HepG2 (cell line): ENCODE results near the gene DMKN. TPM values are rescaled to one million over a fixed set of nuclear protein-coding genes. Genes with fewer than 3 reads are reported as not detected.

Experiments used
- ATAC-seq: fragments of 200-7000 bp; cut with Tn5 transposase; 3 replicates; pipeline ENCODE4 v1.9.1; 2020; ENCODE audit warnings: mild to moderate bottlenecking, moderate library complexity
- BruUV-seq: library from RNA; stranded (reverse); fragments of 400-500 nt; replicated peaks from 2 replicates; lab custom pipeline; 2021; lab: Mats Ljungman, UMichigan
- CTCF ChIA-PET: fragments of 300-600 bp; formaldehyde crosslinking; extraction: SDS; loops from one replicate; lab custom pipeline; 2021; ENCODE audit warnings: low total read pairs, inconsistent platforms, low intra/inter-chr PET ratio; lab: Yijun Ruan, JAX
- POLR2A ChIA-PET: fragments of 350-600 bp; sonication (Branson Sonifier 250); formaldehyde crosslinking; loops from one replicate; lab custom pipeline; 2020; ENCODE audit warnings: antibody characterized with exemption, inconsistent platforms; lab: Yijun Ruan, JAX
- DNase-seq: peaks from one replicate; pipeline ENCODE4 v3.0.0-alpha.2; 2015; ENCODE audit warnings: low spot score
- FAIRE-seq: peaks from 3 replicates; lab custom pipeline; 2011; peaks lifted over from hg19 to GRCh38; lab: Jason Lieb, UNC
- H2AFZ ChIP-seq: one replicate; pipeline ENCODE4 v1.6.1; 2011; ENCODE audit warnings: low read length, inconsistent platforms
- H3K27ac ChIP-seq: fragments of 300-600 bp; 3 replicates; pipeline ENCODE4 v1.8.0; 2011; ENCODE audit warnings: mixed run types, mild to moderate bottlenecking, mixed read lengths, low read length, inconsistent platforms; ENCODE audit not compliant: insufficient read depth; ENCODE audit errors: extremely low read length
- H3K27me3 ChIP-seq, 2 experiments: fragments of 200-600 bp in 1 of 2; 2 replicates in 1 of 2; 3 replicates in 1 of 2; pipeline versions ENCODE4 v1.6.0 to v1.8.0; 2011; ENCODE audit warnings: low read length in 2 of 2, mild to moderate bottlenecking in 2 of 2, moderate library complexity in 2 of 2, inconsistent platforms in 1 of 2; ENCODE audit not compliant: insufficient read depth in 2 of 2, control insufficient read depth in 1 of 2
- H3K36me3 ChIP-seq, 2 experiments: fragments of 200-600 bp in 1 of 2; replicated peaks in 1 of 2; 2 replicates in 1 of 2; 3 replicates in 1 of 2; pipeline versions ENCODE4 v1.5.1 to v1.8.0; 2011; ENCODE audit warnings: low read length in 2 of 2, inconsistent platforms in 1 of 2; ENCODE audit not compliant: insufficient read depth in 2 of 2, control insufficient read depth in 1 of 2
- H3K4me1 ChIP-seq: 2 replicates; pipeline ENCODE4 v1.5.1; 2012; ENCODE audit warnings: low read length, inconsistent platforms; ENCODE audit not compliant: insufficient read depth
- H3K4me2 ChIP-seq: 2 replicates; pipeline ENCODE4 v1.6.0; 2011; ENCODE audit warnings: low read depth, low read length, inconsistent platforms
- H3K4me3 ChIP-seq, 3 experiments: fragments of 200-600 bp in 1 of 3; sonication (generic), shearing (Covaris generic) in 1 of 3; replicated peaks in 1 of 3; 2 replicates each; pipeline ENCODE4 v1.5.1; 2011 to 2016; ENCODE audit warnings: low read length in 3 of 3, inconsistent platforms in 2 of 3, low read depth in 2 of 3, mild to moderate bottlenecking in 2 of 3, control low read depth in 1 of 3, mixed read lengths in 1 of 3; ENCODE audit not compliant: insufficient read depth in 1 of 3
- H3K79me2 ChIP-seq: one replicate; pipeline ENCODE4 v1.6.1; 2011; ENCODE audit warnings: low read length, inconsistent platforms; ENCODE audit not compliant: insufficient read depth
- H3K9ac ChIP-seq: 2 replicates; pipeline ENCODE4 v1.6.0; 2011; ENCODE audit warnings: mild to moderate bottlenecking, low read depth, low read length, inconsistent platforms; ENCODE audit not compliant: insufficient read depth
- H3K9me3 ChIP-seq: 2 replicates; pipeline ENCODE4 v1.5.1; 2012; ENCODE audit warnings: mild to moderate bottlenecking, low read length
- H4K20me1 ChIP-seq: 2 replicates; pipeline ENCODE4 v1.6.0; 2011; ENCODE audit warnings: inconsistent platforms, mild to moderate bottlenecking, low read length, moderate library complexity; ENCODE audit not compliant: insufficient read depth
- BATF2 ChIP-seq: sonication (generic); formaldehyde crosslinking; IDR thresholded peaks from 2 replicates; pipeline ENCODE4 v1.8.0; 2022; ENCODE audit warnings: mild to moderate bottlenecking, missing genetic modification reagents, moderate library complexity
- CEBPG ChIP-seq: IDR thresholded peaks from 2 replicates; pipeline ENCODE4 v1.6.1; 2016
- CERS6 ChIP-seq: sonication (generic); formaldehyde crosslinking; IDR thresholded peaks from 2 replicates; pipeline ENCODE4 v1.5.0; 2020; ENCODE audit warnings: missing genetic modification reagents
- CHD4 ChIP-seq: fragments of 200-600 bp; sonication (generic); IDR thresholded peaks from 2 replicates; pipeline ENCODE4 v1.7.0; 2017; ENCODE audit warnings: mild to moderate bottlenecking, low read length, borderline replicate concordance
- ELF1 ChIP-seq: sonication (generic); formaldehyde crosslinking; IDR thresholded peaks from 2 replicates; pipeline ENCODE4 v1.4.0; 2020; ENCODE audit warnings: missing genetic modification reagents
- ETV5 ChIP-seq: IDR thresholded peaks from 2 replicates; pipeline ENCODE4 v1.6.1; 2018; ENCODE audit warnings: missing biosample characterization, missing genetic modification reagents, inconsistent platforms, borderline replicate concordance
- FOSL2 ChIP-seq: sonication (generic); formaldehyde crosslinking; IDR thresholded peaks from 2 replicates; pipeline ENCODE4 v1.4.0; 2020; ENCODE audit warnings: missing genetic modification reagents
- HOXA3 ChIP-seq: sonication (generic); formaldehyde crosslinking; IDR thresholded peaks from 2 replicates; pipeline ENCODE4 v1.5.0; 2020; ENCODE audit warnings: missing genetic modification reagents
- HOXA7 ChIP-seq: sonication (generic); formaldehyde crosslinking; IDR thresholded peaks from 2 replicates; pipeline ENCODE4 v1.8.1; 2022; ENCODE audit warnings: mild to moderate bottlenecking, missing genetic modification reagents, moderate library complexity
- PAX8 ChIP-seq: sonication (generic); formaldehyde crosslinking; IDR thresholded peaks from 2 replicates; pipeline ENCODE4 v1.8.0; 2022; ENCODE audit warnings: mild to moderate bottlenecking, missing genetic modification reagents, borderline replicate concordance
- SNAI1 ChIP-seq: sonication (generic); formaldehyde crosslinking; IDR thresholded peaks from 2 replicates; pipeline ENCODE4 v1.5.0; 2020; ENCODE audit warnings: mild to moderate bottlenecking, missing genetic modification reagents, borderline replicate concordance
- SRF ChIP-seq: IDR thresholded peaks from 2 replicates; pipeline ENCODE4 v1.6.1; 2011; ENCODE audit warnings: mild to moderate bottlenecking, low read depth, low read length, moderate library complexity
- ZNF207 ChIP-seq: fragments of 450-650 bp; IDR thresholded peaks from 2 replicates; pipeline ENCODE4 v1.6.1; 2016; ENCODE audit warnings: antibody characterized with exemption, borderline replicate concordance
- WGBS: methylation state at CpG from one replicate; pipeline ENCODE4 v1.1.6; 2017; ENCODE audit warnings: low lambda C conversion rate; 5-methylcytosine and 5-hydroxymethylcytosine counted together
- in situ Hi-C: cut with HindIII; loops from 2 replicates; pipeline ENCODE4 v1.10.0; 2017; ENCODE audit warnings: low pct_unique_long_range_greater_than_20kb; ENCODE audit not compliant: extremely low pct_ligation_motif_present
- intact Hi-C: fragments of 100-400 bp; cut with micrococcal nuclease; formaldehyde crosslinking; loops from one replicate; pipeline ENCODE4 v1.10.0; 2022; ENCODE audit not compliant: unreplicated experiment
- polyA plus RNA-seq, 8 experiments: library from polyadenylated mRNA; depleted of rRNA in 3 of 8; stranded (reverse) in 7 of 8; unstranded in 1 of 8; fragments of >200 nt; fragmentation: Illumina TruSeq in 4 of 8; extraction: Trizol in 4 of 8; gene quantifications; 2 replicates each; pipeline versions ENCODE4 v1.2.1 to v1.2.3, GENCODE V29; 2011 to 2016; ENCODE audit warnings: low read depth in 4 of 8, missing spikeins in 1 of 8, mixed read lengths in 1 of 8; ENCODE audit not compliant: insufficient read depth in 1 of 8
- total RNA-seq, 5 experiments: library from RNA; depleted of rRNA; stranded (reverse); fragments of >200 nt; fragmentation: Illumina TruSeq; extraction: Trizol; gene quantifications; 2 replicates each; pipeline ENCODE4 v1.2.3, GENCODE V29; 2016; ENCODE audit warnings: low read depth in 1 of 5
- TF ChIP-seq, protein P1 (sequence below): sonication (generic); formaldehyde crosslinking; IDR thresholded peaks from 2 replicates; pipeline ENCODE4 v1.4.0; 2020; ENCODE audit warnings: missing genetic modification reagents

DMKN gene
- total and polyA plus RNA-seq, 2 of the 13 experiments (the other 11 are each of a cell fraction or from before 2014, with no cell fraction given) = 50.8 to 57.1 TPM

DNA sequence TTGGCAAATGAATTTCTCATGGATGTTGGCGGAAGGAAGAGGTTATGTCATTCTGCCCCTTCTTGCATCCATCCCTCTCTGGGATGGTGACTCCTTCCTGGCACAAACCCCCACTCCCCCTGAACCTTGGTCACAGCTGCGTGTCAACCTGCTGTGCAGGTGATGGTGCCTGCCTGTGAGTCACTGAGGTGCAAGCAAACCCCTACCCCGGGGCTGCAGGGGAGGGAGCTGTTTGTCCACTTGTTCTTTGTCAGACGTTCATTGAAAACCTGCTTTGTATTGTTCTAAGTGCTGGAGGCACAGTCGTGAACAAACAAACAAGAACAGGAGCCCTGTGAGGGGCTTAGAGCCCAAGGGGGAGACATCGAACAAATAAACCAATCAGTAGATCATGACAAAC lies 17.8 kb upstream of the DMKN start:
- no peak overlapping the region for H3K4me2 ChIP-seq
- no peak overlapping the region for H2AFZ ChIP-seq
- POLR2A ChIA-PET = interaction anchor here (1.3 kb wide), 1 partner anchor 21 kb away, joined by 4 read pairs; no protein-coding TSS in a partner anchor
- H3K27me3 ChIP-seq = peaks cover 7 to 23% of the 10 kb centered on the region in 2 experiments; a peak in 4 of 5 replicates
- H3K27ac ChIP-seq = no peak overlapping the region
- 30% methylated on average over 6 of the region's 6 CpGs for WGBS
- ATAC-seq (no peak), FAIRE-seq (no peak), DNase-seq (no peak)
- BruUV-seq = no TSS peak
- no peaks in the 10 kb centered on the region for H3K9me3 ChIP-seq
- H3K4me3 ChIP-seq = no peak overlapping the region
- H3K4me1 ChIP-seq = peaks cover 29% of the 10 kb centered on the region
- H3K79me2 ChIP-seq = no peaks in the 10 kb centered on the region
- intact Hi-C loops = no loop called here
- CTCF ChIA-PET = no interaction called here
- TF ChIP-seq FOSL2 (CRISPR knock-in tag) (peak; percentile 21; the same call in 1 of the 2 replicates), CERS6 (CRISPR knock-in tag) (no peak)
- no peaks in the 10 kb centered on the region for H3K36me3 ChIP-seq
- H3K9ac ChIP-seq = no peak overlapping the region
- H4K20me1 ChIP-seq = no peaks in the 10 kb centered on the region
- in situ Hi-C loops = no loop called here

DNA sequence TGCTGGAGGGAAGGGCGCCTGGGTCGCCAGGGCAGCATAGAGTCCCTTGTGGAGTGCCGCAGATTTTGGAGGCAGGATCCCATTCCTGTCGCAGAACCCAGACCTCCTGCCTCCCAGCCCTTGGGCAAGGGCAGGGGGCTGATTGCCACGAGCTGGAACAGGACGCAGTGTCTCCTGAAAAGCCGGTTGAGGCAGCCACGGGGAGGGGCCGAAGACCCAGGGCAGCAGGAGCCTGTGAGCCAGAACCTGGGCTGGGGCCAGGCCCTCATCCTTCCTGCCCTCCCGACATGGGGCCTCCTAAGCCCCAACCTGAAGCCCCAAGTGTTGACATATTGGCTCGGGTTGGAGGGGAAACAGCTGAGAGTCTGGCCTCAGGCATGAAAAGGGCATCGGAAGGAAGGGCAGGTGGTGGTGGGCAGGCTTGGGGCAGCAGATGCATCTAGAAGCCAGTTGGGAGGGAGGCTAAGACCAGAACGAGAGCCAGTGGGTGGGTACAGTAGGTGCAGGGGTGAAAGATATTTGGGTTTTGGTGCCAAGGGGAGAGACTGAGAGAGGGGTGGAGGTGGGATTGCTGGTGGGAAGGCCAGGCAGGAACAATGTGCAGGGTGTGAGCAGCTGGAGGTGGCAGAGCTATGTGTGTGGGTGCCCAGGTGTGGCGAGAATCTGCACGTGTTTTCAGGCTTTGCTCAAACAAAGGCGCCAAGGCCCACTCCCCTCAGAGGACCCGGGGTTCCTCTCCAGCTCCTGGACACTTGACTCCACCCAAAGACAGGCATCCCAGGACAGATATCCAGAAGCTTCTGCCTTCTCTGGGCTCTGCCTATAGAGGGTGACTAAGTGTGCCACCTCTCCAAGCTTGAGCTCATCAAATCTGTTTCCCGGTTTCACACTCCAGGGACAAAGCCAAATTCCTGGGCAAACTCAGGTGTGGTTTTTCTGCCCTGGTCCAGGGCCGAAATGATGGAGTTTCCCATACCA lies 16.1 kb upstream of the DMKN start:
- Histone ChIP-seq H3K79me2 (no peaks in the 10 kb centered on the region), H4K20me1 (no peaks in the 10 kb centered on the region), H3K9me3 (no peaks in the 10 kb centered on the region), H3K27me3 (peaks cover 9 to 29% of the 10 kb centered on the region in 2 experiments), H3K4me3 (no peak overlapping the region), H3K27ac (no peak overlapping the region), H3K36me3 (no peaks in the 10 kb centered on the region), H3K4me1 (peaks cover 27% of the 10 kb centered on the region), H3K4me2 (no peak overlapping the region), H2AFZ (no peak overlapping the region), H3K9ac (no peak overlapping the region)
- intact Hi-C loops = no loop called here
- no peak for ATAC-seq
- 27% methylated on average over 16 of the region's 19 CpGs for WGBS
- in situ Hi-C loops = no loop called here
- ChIA-PET POLR2A (no interaction called here), CTCF (no interaction called here)
- no peak for FAIRE-seq
- BruUV-seq = no TSS peak
- DNase-seq = no peak
- TF ChIP-seq SRF = no peak
- no peak for TF ChIP-seq SNAI1 (CRISPR knock-in tag)
- TF ChIP-seq CEBPG (CRISPR knock-in tag) = no peak
- TF ChIP-seq HOXA7 = no peak
- TF ChIP-seq CHD4 = no peak
- no peak for TF ChIP-seq ETV5 (CRISPR knock-in tag)
- no peak for TF ChIP-seq PAX8 (CRISPR knock-in tag)
- TF ChIP-seq ELF1 (CRISPR knock-in tag) = no peak
- no peak for TF ChIP-seq BATF2 (CRISPR knock-in tag)
- no peak for TF ChIP-seq HOXA3 (CRISPR knock-in tag)
- TF ChIP-seq ZNF207 = no peak
- TF ChIP-seq, protein P1, sequence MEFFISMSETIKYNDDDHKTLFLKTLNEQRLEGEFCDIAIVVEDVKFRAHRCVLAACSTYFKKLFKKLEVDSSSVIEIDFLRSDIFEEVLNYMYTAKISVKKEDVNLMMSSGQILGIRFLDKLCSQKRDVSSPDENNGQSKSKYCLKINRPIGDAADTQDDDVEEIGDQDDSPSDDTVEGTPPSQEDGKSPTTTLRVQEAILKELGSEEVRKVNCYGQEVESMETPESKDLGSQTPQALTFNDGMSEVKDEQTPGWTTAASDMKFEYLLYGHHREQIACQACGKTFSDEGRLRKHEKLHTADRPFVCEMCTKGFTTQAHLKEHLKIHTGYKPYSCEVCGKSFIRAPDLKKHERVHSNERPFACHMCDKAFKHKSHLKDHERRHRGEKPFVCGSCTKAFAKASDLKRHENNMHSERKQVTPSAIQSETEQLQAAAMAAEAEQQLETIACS (CRISPR knock-in tag) = no peak
